H9 (cell line): ENCODE data around the gene STK17B. TPM values are rescaled to one million over a fixed set of nuclear protein-coding genes. Genes with fewer than 3 reads are reported as not detected.

Source experiments
- DNase-seq: peaks from one replicate; pipeline ENCODE4 v3.0.0-alpha.2; 2017
- H2AFZ ChIP-seq: one replicate; pipeline ENCODE4 v1.6.1; 2013; ENCODE audit warnings: mild to moderate bottlenecking, low read length, control low read depth, moderate library complexity
- H2AK5ac ChIP-seq: 2 replicates; pipeline ENCODE4 v1.6.1; 2013; ENCODE audit warnings: low read length, control low read depth, mixed read lengths; ENCODE audit not compliant: insufficient read length
- H2BK120ac ChIP-seq: one replicate; pipeline ENCODE4 v1.6.1; 2013; ENCODE audit warnings: low read depth, mild to moderate bottlenecking, low read length, control low read depth, inconsistent platforms; ENCODE audit not compliant: poor library complexity, severe bottlenecking
- H2BK12ac ChIP-seq: 2 replicates; pipeline ENCODE4 v1.6.1; 2013; ENCODE audit warnings: low read length, control low read depth, mixed read lengths, low read depth; ENCODE audit not compliant: insufficient read length
- H2BK15ac ChIP-seq: 2 replicates; pipeline ENCODE4 v1.6.1; 2013; ENCODE audit warnings: low read depth, low read length, control low read depth
- H2BK20ac ChIP-seq: one replicate; pipeline ENCODE4 v1.6.1; 2013; ENCODE audit warnings: low read depth, mild to moderate bottlenecking, low read length, control low read depth, inconsistent platforms; ENCODE audit not compliant: poor library complexity, severe bottlenecking
- H2BK5ac ChIP-seq: 2 replicates; pipeline ENCODE4 v1.6.1; 2013; ENCODE audit warnings: low read length, control low read depth, mixed read lengths; ENCODE audit not compliant: insufficient read length
- H3K14ac ChIP-seq: 2 replicates; pipeline ENCODE4 v1.6.1; 2013; ENCODE audit warnings: low read length, control low read depth; ENCODE audit not compliant: insufficient read depth
- H3K18ac ChIP-seq: 2 replicates; pipeline ENCODE4 v1.6.1; 2013; ENCODE audit warnings: low read depth, mild to moderate bottlenecking, mixed read lengths, low read length, control low read depth; ENCODE audit not compliant: insufficient read length
- H3K23ac ChIP-seq: 2 replicates; pipeline ENCODE4 v1.6.1; 2013; ENCODE audit warnings: low read length, control low read depth, mixed read lengths, low read depth; ENCODE audit not compliant: insufficient read length
- H3K23me2 ChIP-seq: 2 replicates; pipeline ENCODE4 v1.6.1; 2013; ENCODE audit warnings: low read depth, mild to moderate bottlenecking, mixed read lengths, low read length, control low read depth; ENCODE audit not compliant: insufficient read length, poor library complexity, severe bottlenecking
- H3K27ac ChIP-seq: 2 replicates; pipeline ENCODE4 v1.5.1; 2013; ENCODE audit warnings: low read length, control low read depth, mixed read lengths, low read depth; ENCODE audit not compliant: insufficient read length
- H3K27me3 ChIP-seq: 2 replicates; pipeline ENCODE4 v1.6.1; 2013; ENCODE audit warnings: low read length, control low read depth, inconsistent platforms; ENCODE audit not compliant: insufficient read depth
- H3K4ac ChIP-seq: 2 replicates; pipeline ENCODE4 v1.6.1; 2013; ENCODE audit warnings: low read depth, mild to moderate bottlenecking, control low read depth, inconsistent platforms, low read length, moderate library complexity
- H3K4me1 ChIP-seq: 2 replicates; pipeline ENCODE4 v1.6.1; 2013; ENCODE audit warnings: low read length, control low read depth, inconsistent platforms; ENCODE audit not compliant: insufficient read depth
- H3K4me2 ChIP-seq: 2 replicates; pipeline ENCODE4 v1.6.1; 2013; ENCODE audit warnings: low read length, control low read depth, mixed read lengths; ENCODE audit not compliant: insufficient read length, insufficient read depth
- H3K56ac ChIP-seq: 2 replicates; pipeline ENCODE4 v1.6.1; 2013; ENCODE audit warnings: low read depth, mild to moderate bottlenecking, mixed read lengths, low read length, control low read depth; ENCODE audit not compliant: insufficient read length
- H3K79me1 ChIP-seq: 2 replicates; pipeline ENCODE4 v1.6.1; 2013; ENCODE audit warnings: low read depth, mild to moderate bottlenecking, moderate library complexity, low read length, control low read depth, inconsistent platforms; ENCODE audit not compliant: insufficient read depth, poor library complexity, severe bottlenecking
- H3K79me2 ChIP-seq: 2 replicates; pipeline ENCODE4 v1.6.1; 2013; ENCODE audit warnings: low read length, control low read depth, inconsistent platforms; ENCODE audit not compliant: insufficient read depth
- H3K9ac ChIP-seq: 2 replicates; pipeline ENCODE4 v1.6.1; 2013; ENCODE audit warnings: low read length, control low read depth, mixed read lengths; ENCODE audit not compliant: insufficient read length; ENCODE audit errors: extremely low read depth
- H3K9me3 ChIP-seq: one replicate; pipeline ENCODE4 v1.6.1; 2013; ENCODE audit warnings: low read depth, low read length, inconsistent platforms; ENCODE audit not compliant: control insufficient read depth
- H3T11ph ChIP-seq: one replicate; pipeline ENCODE4 v1.6.1; 2013; ENCODE audit warnings: mild to moderate bottlenecking, low read length, control low read depth, inconsistent platforms
- H4K20me1 ChIP-seq: one replicate; pipeline ENCODE4 v1.6.1; 2013; ENCODE audit not compliant: control insufficient read depth, insufficient read length, insufficient read depth
- H4K5ac ChIP-seq: 2 replicates; pipeline ENCODE4 v1.6.1; 2013; ENCODE audit warnings: low read depth, mild to moderate bottlenecking, mixed read lengths, low read length, control low read depth; ENCODE audit not compliant: insufficient read length
- H4K8ac ChIP-seq: replicated peaks from 2 replicates; pipeline ENCODE4 v1.6.1; 2013; ENCODE audit warnings: low read length, control low read depth, mixed read lengths, low read depth; ENCODE audit not compliant: insufficient read length
- H4K91ac ChIP-seq: 2 replicates; pipeline ENCODE4 v1.6.1; 2013; ENCODE audit warnings: low read depth, mild to moderate bottlenecking, moderate library complexity, mixed read lengths, low read length, control low read depth; ENCODE audit not compliant: insufficient read length
- H3K27ac Mint-ChIP-seq, 3 experiments: 2 replicates in 2 of 3; 3 replicates in 1 of 3; pipeline ENCODE4 v1.8.0; 2020 to 2021; ENCODE audit warnings: mixed read lengths in 3 of 3, mild to moderate bottlenecking in 1 of 3, moderate library complexity in 1 of 3
- H3K27me3 Mint-ChIP-seq: 2 replicates; pipeline ENCODE4 v1.8.0; 2021; ENCODE audit warnings: low read depth, mild to moderate bottlenecking, moderate library complexity, mixed read lengths
- H3K36me3 Mint-ChIP-seq, 3 experiments: 2 replicates in 2 of 3; 3 replicates in 1 of 3; pipeline ENCODE4 v1.8.0; 2020 to 2021; ENCODE audit warnings: low read depth in 3 of 3, mixed read lengths in 3 of 3; ENCODE audit not compliant: insufficient read depth in 1 of 3
- H3K4me1 Mint-ChIP-seq, 2 experiments: 2 replicates each; pipeline ENCODE4 v1.8.0; 2020; ENCODE audit warnings: mixed read lengths in 2 of 2
- H3K4me3 Mint-ChIP-seq, 2 experiments: 2 replicates in 1 of 2; 3 replicates in 1 of 2; pipeline ENCODE4 v1.8.0; 2020 to 2021; ENCODE audit warnings: mild to moderate bottlenecking in 2 of 2, mixed read lengths in 2 of 2, moderate library complexity in 1 of 2
- H3K9me3 Mint-ChIP-seq, 2 experiments: 2 replicates in 1 of 2; 3 replicates in 1 of 2; pipeline ENCODE4 v1.8.0; 2020; ENCODE audit warnings: mild to moderate bottlenecking in 2 of 2, mixed read lengths in 2 of 2, moderate library complexity in 1 of 2
- WGBS: extraction: QIAGEN DNeasy Blood & Tissue Kit; methylation state at CpG from one replicate; pipeline ENCODE4 v1.1.7; 2013; ENCODE audit warnings: missing lambda C conversion rate, low lambda C conversion rate, mixed read lengths; ENCODE audit not compliant: insufficient read length; ENCODE audit errors: extremely low coverage; 5-methylcytosine and 5-hydroxymethylcytosine counted together
- total RNA-seq: library from RNA; stranded (reverse); gene quantifications from 2 replicates; pipeline ENCODE4 v1.2.1, GENCODE V29; 2021
- TF ChIP-seq, protein P1 (sequence below): fragments of 200-600 bp; sonication (generic); conservative IDR thresholded peaks from 3 replicates; pipeline ENCODE4 v1.8.0; 2021; ENCODE audit warnings: antibody characterized with exemption, mild to moderate bottlenecking

The STK17B gene
- total RNA-seq, 1 experiment from 2014 or later = 6.1 TPM

- Histone ChIP-seq H2BK5ac (no peak overlapping the region), H3K23ac (no peak overlapping the region), H2BK20ac (no peak overlapping the region), H3K18ac (no peak overlapping the region), H3K79me1 (no peaks in the 10 kb centered on the region), H4K20me1 (no peaks in the 10 kb centered on the region), H3K56ac (no peak overlapping the region), H3K9ac (no peak overlapping the region), H3T11ph (no peak overlapping the region), H3K27me3 (no peaks in the 10 kb centered on the region), H3K79me2 (peaks cover 1% of the 10 kb centered on the region; the same call in 1 of the 2 replicates), H4K91ac (no peak overlapping the region), H3K4ac (no peak overlapping the region), H3K27ac (no peak overlapping the region), H2AK5ac (no peak overlapping the region), H3K23me2 (no peaks in the 10 kb centered on the region), H3K4me2 (no peak overlapping the region), H3K14ac (no peak overlapping the region), H4K8ac (no peak overlapping the region), H3K9me3 (no peaks in the 10 kb centered on the region), H2BK120ac (no peak overlapping the region), H2BK15ac (no peak overlapping the region), H4K5ac (no peak overlapping the region), H2AFZ (no peak overlapping the region), H3K4me1 (peaks cover 3% of the 10 kb centered on the region; the same call in 1 of the 2 replicates), H2BK12ac (no peak overlapping the region)
- DNase-seq = no peak
- H3K9me3 Mint-ChIP-seq = no peaks in the 10 kb centered on the region
- H3K36me3 Mint-ChIP-seq = peaks cover 4 to 15% (median 9%) of the 10 kb centered on the region in 3 experiments; a peak in 4 of 7 replicates
- H3K27me3 Mint-ChIP-seq = no peaks in the 10 kb centered on the region
- peak overlapping the region in 2 of 3 experiments; percentile 37 to 80; a peak in 3 of 7 replicates for H3K27ac Mint-ChIP-seq
- no CpG with 5 or more reads among the region's 6 CpGs for WGBS
- H3K4me3 Mint-ChIP-seq = no peak overlapping the region
- TF ChIP-seq, protein P1, sequence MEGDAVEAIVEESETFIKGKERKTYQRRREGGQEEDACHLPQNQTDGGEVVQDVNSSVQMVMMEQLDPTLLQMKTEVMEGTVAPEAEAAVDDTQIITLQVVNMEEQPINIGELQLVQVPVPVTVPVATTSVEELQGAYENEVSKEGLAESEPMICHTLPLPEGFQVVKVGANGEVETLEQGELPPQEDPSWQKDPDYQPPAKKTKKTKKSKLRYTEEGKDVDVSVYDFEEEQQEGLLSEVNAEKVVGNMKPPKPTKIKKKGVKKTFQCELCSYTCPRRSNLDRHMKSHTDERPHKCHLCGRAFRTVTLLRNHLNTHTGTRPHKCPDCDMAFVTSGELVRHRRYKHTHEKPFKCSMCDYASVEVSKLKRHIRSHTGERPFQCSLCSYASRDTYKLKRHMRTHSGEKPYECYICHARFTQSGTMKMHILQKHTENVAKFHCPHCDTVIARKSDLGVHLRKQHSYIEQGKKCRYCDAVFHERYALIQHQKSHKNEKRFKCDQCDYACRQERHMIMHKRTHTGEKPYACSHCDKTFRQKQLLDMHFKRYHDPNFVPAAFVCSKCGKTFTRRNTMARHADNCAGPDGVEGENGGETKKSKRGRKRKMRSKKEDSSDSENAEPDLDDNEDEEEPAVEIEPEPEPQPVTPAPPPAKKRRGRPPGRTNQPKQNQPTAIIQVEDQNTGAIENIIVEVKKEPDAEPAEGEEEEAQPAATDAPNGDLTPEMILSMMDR = no peak
- H3K4me1 Mint-ChIP-seq = peaks cover 26 to 29% of the 10 kb centered on the region in 2 experiments
These were observed 8.7 kb downstream of the STK17B start for GRCh38 chr2:196162586-196163175.
